ENCODE data around the gene EIF4A3. TPM values are rescaled to one million over a fixed set of nuclear protein-coding genes. Genes with fewer than 3 reads are reported as not detected.

Gene EIF4A3
- polyA plus RNA-seq, 3 donors, result 122 to 138 (median 127) TPM

- DNase-seq (ENCODE audit: low read depth in 3 of 3, low spot score in 2 of 3), result no peak
Measured at GRCh38 chr17:80141463-80142165, 5.3 kb downstream of the EIF4A3 start.

- DNase-seq (ENCODE audit: low read depth in 3 of 3, low spot score in 2 of 3), result no peak
Measured at GRCh38 chr17:80138856-80139426, 8.0 kb downstream of the EIF4A3 start.

- no peak for DNase-seq (ENCODE audit: low read depth in 3 of 3, low spot score in 2 of 3)
Measured at GRCh38 chr17:80137131-80137530, 9.8 kb downstream of the EIF4A3 start.

- no peak for DNase-seq (ENCODE audit: low read depth in 3 of 3, low spot score in 2 of 3)
Measured at GRCh38 chr17:80133626-80133970, 13.3 kb downstream of the EIF4A3 start.

- DNase-seq (ENCODE audit: low read depth in 3 of 3, low spot score in 2 of 3), result no peak
Measured at GRCh38 chr17:80132906-80133625, 13.9 kb downstream of the EIF4A3 start.

- no peak for DNase-seq (ENCODE audit: low read depth in 3 of 3, low spot score in 2 of 3)
Measured at GRCh38 chr17:80130992-80131391, 15.9 kb downstream of the EIF4A3 start.

GRCh38 chr17:80129006-80129565 is 17.8 kb downstream of the EIF4A3 start:
- no peak for DNase-seq (ENCODE audit: low read depth in 3 of 3, low spot score in 2 of 3)

- no peak for DNase-seq (ENCODE audit: low read depth in 3 of 3, low spot score in 2 of 3)
Measured at GRCh38 chr17:80126449-80126715, 20.5 kb downstream of the EIF4A3 start.

- DNase-seq (ENCODE audit: low read depth in 3 of 3, low spot score in 2 of 3), result no peak
Measured at GRCh38 chr17:80125656-80126448, 21.1 kb downstream of the EIF4A3 start.

- no peak for DNase-seq (ENCODE audit: low read depth in 3 of 3, low spot score in 2 of 3)
Measured at GRCh38 chr17:80124351-80124981, 22.5 kb downstream of the EIF4A3 start.

- no peak for DNase-seq (ENCODE audit: low read depth in 3 of 3, low spot score in 2 of 3)
Measured at GRCh38 chr17:80123791-80124190, 23.1 kb downstream of the EIF4A3 start.

GRCh38 chr17:80122926-80123505 is 23.9 kb downstream of the EIF4A3 start:
- DNase-seq (ENCODE audit: low read depth in 3 of 3, low spot score in 2 of 3), result no peak

GRCh38 chr17:80122026-80122575 is 24.8 kb downstream of the EIF4A3 start:
- DNase-seq (ENCODE audit: low read depth in 3 of 3, low spot score in 2 of 3), result no peak

- DNase-seq (ENCODE audit: low read depth in 3 of 3, low spot score in 2 of 3), result no peak
Measured at GRCh38 chr17:80119839-80120238, 27.1 kb downstream of the EIF4A3 start.

- no peak for DNase-seq (ENCODE audit: low read depth in 3 of 3, low spot score in 2 of 3)
Measured at GRCh38 chr17:80119271-80119791, 27.6 kb downstream of the EIF4A3 start.

- no peak for DNase-seq (ENCODE audit: low read depth in 3 of 3, low spot score in 2 of 3)
Measured at GRCh38 chr17:80118601-80119270, 28.2 kb downstream of the EIF4A3 start.

- DNase-seq (ENCODE audit: low read depth in 3 of 3, low spot score in 2 of 3), result no peak
Measured at GRCh38 chr17:80117491-80118401, 29.2 kb downstream of the EIF4A3 start.

GRCh38 chr17:80116921-80117380 is 30.0 kb downstream of the EIF4A3 start:
- DNase-seq (ENCODE audit: low read depth in 3 of 3, low spot score in 2 of 3), result no peak
